Large intestine (tissue), 3 donors: ENCODE results near the gene RMND5B. TPM values are rescaled to one million over a fixed set of nuclear protein-coding genes. Genes with fewer than 3 reads are reported as not detected.

Experiments
- DNase-seq, 2 donors: peaks; one replicate each; pipeline versions ENCODE4 v3.0.0 to v3.0.0-alpha.2; 2013
- H3K27ac ChIP-seq: one replicate; pipeline ENCODE4 v1.5.1; 2013; ENCODE audit warnings: low read length
- H3K27me3 ChIP-seq: 2 replicates; pipeline ENCODE4 v1.6.1; 2013; ENCODE audit warnings: low read length; ENCODE audit not compliant: control insufficient read depth, insufficient read depth
- H3K36me3 ChIP-seq: 2 replicates; pipeline ENCODE4 v1.6.1; 2013; ENCODE audit warnings: low read length; ENCODE audit not compliant: control insufficient read depth, insufficient read depth
- H3K4me1 ChIP-seq: one replicate; pipeline ENCODE4 v1.6.1; 2013; ENCODE audit warnings: low read length; ENCODE audit not compliant: control insufficient read depth, insufficient read depth
- H3K4me3 ChIP-seq: one replicate; pipeline ENCODE4 v1.5.1; 2013; ENCODE audit warnings: low read length
- H3K9me3 ChIP-seq: one replicate; pipeline ENCODE4 v1.6.1; 2013; ENCODE audit warnings: mild to moderate bottlenecking, low read depth, low read length, moderate library complexity; ENCODE audit not compliant: control insufficient read depth
- WGBS: methylation state at CpG from one replicate; pipeline ENCODE4 v1.1.5; 2013; ENCODE audit warnings: low lambda C conversion rate; ENCODE audit not compliant: insufficient coverage; 5-methylcytosine and 5-hydroxymethylcytosine counted together
- polyA plus RNA-seq: library from polyadenylated mRNA; unstranded; fragments of 120-200 nt; gene quantifications from one replicate; pipeline ENCODE4 v1.2.1, GENCODE V29; 2013

The RMND5B gene
- polyA plus RNA-seq, 1 donor: 28.9 TPM

DNA sequence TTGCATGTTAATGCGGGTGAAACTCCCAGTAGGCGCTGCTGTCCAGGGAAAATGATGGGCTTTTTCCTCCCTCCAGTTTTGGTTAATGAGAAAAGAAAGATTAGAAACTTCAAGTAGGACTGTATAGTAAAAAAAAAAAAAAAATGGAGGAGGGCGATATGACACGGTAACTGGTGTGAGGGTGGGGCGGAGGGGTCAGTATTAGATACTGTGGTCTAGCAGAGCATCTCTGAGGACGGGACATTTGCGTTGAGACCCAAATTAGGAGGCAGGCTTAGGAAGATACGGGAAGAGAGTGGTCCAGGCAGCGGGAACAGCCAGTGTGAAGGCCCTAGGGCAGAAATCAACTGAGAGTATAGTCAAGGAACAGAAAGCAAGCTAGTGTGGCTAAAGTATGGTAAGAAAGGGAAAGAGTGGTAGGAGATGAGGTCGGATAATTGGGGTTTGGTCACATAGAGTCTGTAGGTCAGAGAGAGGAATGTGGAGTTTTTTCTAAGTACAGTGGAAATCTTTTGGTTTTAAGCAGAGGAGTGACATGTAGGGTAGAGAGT lies 707 bp downstream of the RMND5B start:
- whole genome bisulfite sequencing: 23% methylated on average over 5 of the region's 10 CpGs
- peaks cover 4% of the 10 kb centered on the region for H3K4me1 ChIP-seq
- peaks cover 12% of the 10 kb centered on the region for H3K36me3 ChIP-seq
- peak overlapping the region; percentile 54 for H3K27ac ChIP-seq
- H3K9me3 ChIP-seq: no peaks in the 10 kb centered on the region
- peak overlapping the region; percentile 78 for H3K4me3 ChIP-seq
- DNase-seq: no peak
- H3K27me3 ChIP-seq: no peaks in the 10 kb centered on the region

DNA sequence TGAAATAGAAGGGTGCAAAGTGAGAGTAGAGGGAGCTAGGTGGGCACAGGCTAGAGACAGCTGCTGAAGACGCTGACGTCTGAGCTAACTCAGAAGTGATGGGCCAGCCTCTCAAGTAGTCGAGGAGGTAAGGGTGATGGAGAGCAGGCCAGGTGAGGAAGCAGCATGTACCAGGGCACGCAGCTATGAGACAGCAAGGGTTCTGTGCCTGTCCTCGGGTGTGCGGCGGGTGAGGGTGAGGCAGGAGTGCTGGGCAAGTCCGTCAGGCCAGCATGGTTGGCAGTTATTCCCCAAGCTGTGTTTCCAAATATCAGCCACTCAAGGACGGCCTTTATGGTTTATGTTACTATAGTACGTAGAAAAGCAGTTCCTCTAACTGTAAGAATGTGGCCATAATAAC lies 6.2 kb downstream of the RMND5B start:
- H3K27me3 ChIP-seq: no peaks in the 10 kb centered on the region
- WGBS: no CpG with 5 or more reads among the region's 10 CpGs
- no peak overlapping the region for H3K27ac ChIP-seq
- H3K9me3 ChIP-seq: no peaks in the 10 kb centered on the region
- no peak for DNase-seq
- no peaks in the 10 kb centered on the region for H3K4me1 ChIP-seq
- H3K36me3 ChIP-seq: peaks cover 22% of the 10 kb centered on the region
- no peak overlapping the region for H3K4me3 ChIP-seq

GRCh38 chr5:178137991-178138390 lies 7.2 kb downstream of the RMND5B start:
- Histone ChIP-seq H3K36me3 (peaks cover 31% of the 10 kb centered on the region), H3K4me1 (no peaks in the 10 kb centered on the region), H3K27ac (no peak overlapping the region), H3K9me3 (no peaks in the 10 kb centered on the region), H3K27me3 (no peaks in the 10 kb centered on the region), H3K4me3 (no peak overlapping the region)
- no CpG with 5 or more reads among the region's 12 CpGs for WGBS
- DNase-seq: no peak

- DNase-seq: no peak
- no peak overlapping the region for H3K4me3 ChIP-seq
- no peaks in the 10 kb centered on the region for H3K27me3 ChIP-seq
- H3K36me3 ChIP-seq: peaks cover 42% of the 10 kb centered on the region
- H3K4me1 ChIP-seq: no peaks in the 10 kb centered on the region
- no CpG with 5 or more reads among the region's 4 CpGs for WGBS
- H3K9me3 ChIP-seq: no peaks in the 10 kb centered on the region
- no peak overlapping the region for H3K27ac ChIP-seq
Observed at GRCh38 chr5:178141550-178141949, 10.7 kb downstream of the RMND5B start.

GRCh38 chr5:178142642-178143041 lies 11.8 kb downstream of the RMND5B start:
- Histone ChIP-seq H3K36me3 (peaks cover 53% of the 10 kb centered on the region), H3K4me1 (no peaks in the 10 kb centered on the region), H3K9me3 (no peaks in the 10 kb centered on the region), H3K27ac (no peak overlapping the region), H3K4me3 (no peak overlapping the region), H3K27me3 (no peaks in the 10 kb centered on the region)
- WGBS: no CpG with 5 or more reads among the region's 20 CpGs
- no peak for DNase-seq

DNA sequence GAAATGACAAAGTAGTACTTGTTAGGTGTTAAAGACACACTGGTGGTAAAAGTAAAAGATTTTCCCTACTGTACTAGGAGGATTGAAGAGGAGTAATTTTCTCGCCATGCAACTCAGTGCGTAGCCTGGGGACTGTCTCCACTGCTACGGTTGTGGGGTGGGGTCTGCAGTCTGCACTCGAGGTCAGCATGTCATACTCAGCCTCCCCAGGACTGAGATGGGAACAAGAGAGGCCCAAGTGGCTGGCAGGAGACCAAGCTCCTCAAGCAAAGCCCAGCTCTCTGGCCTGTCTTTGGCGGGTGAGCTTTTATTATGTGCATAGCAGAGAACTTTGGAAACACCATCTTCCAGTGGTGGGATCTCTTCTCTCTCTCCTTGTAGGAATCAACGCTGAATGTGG lies 12.4 kb downstream of the RMND5B start:
- DNase-seq: no peak
- no CpG with 5 or more reads among the region's 6 CpGs for WGBS
- Histone ChIP-seq H3K4me3 (no peak overlapping the region), H3K36me3 (peaks cover 55% of the 10 kb centered on the region), H3K4me1 (no peaks in the 10 kb centered on the region), H3K9me3 (no peaks in the 10 kb centered on the region), H3K27ac (no peak overlapping the region), H3K27me3 (no peaks in the 10 kb centered on the region)

- Histone ChIP-seq H3K4me1 (no peaks in the 10 kb centered on the region), H3K9me3 (no peaks in the 10 kb centered on the region), H3K4me3 (no peak overlapping the region), H3K27me3 (no peaks in the 10 kb centered on the region), H3K27ac (no peak overlapping the region), H3K36me3 (peaks cover 61% of the 10 kb centered on the region)
- peak in 1 of 2 donors; percentile 23 for DNase-seq
- WGBS: no CpG with 5 or more reads among the region's 10 CpGs
Observed at GRCh38 chr5:178143901-178144300, 13.1 kb downstream of the RMND5B start.

GRCh38 chr5:178145965-178146820 lies 15.4 kb downstream of the RMND5B start:
- WGBS: no CpG with 5 or more reads among the region's 14 CpGs
- peak; percentile 44 to 62 for DNase-seq
- no peaks in the 10 kb centered on the region for H3K9me3 ChIP-seq
- no peak overlapping the region for H3K27ac ChIP-seq
- no peaks in the 10 kb centered on the region for H3K27me3 ChIP-seq
- no peaks in the 10 kb centered on the region for H3K4me1 ChIP-seq
- H3K36me3 ChIP-seq: peaks cover 77% of the 10 kb centered on the region
- no peak overlapping the region for H3K4me3 ChIP-seq

DNA sequence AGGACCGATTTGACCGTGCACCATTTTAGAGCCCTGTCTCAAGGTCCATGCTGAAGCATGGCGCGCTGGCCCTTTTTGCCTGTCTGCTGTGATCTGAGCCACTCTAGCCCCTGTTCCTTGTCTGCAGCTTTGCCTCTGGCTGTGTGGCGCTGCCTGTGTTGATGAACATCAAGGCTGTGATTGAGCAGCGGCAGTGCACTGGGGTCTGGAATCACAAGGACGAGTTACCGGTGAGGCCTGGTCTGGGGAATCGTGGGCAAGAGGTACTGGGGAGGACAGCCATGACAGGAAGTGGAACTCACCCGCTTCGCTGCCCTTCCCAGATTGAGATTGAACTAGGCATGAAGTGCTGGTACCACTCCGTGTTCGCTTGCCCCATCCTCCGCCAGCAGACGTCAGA lies 16.6 kb downstream of the RMND5B start:
- no peaks in the 10 kb centered on the region for H3K9me3 ChIP-seq
- WGBS: no CpG with 5 or more reads among the region's 15 CpGs
- DNase-seq: no peak
- H3K27ac ChIP-seq: no peak overlapping the region
- H3K4me1 ChIP-seq: no peaks in the 10 kb centered on the region
- peaks cover 81% of the 10 kb centered on the region for H3K36me3 ChIP-seq
- H3K4me3 ChIP-seq: no peak overlapping the region
- no peaks in the 10 kb centered on the region for H3K27me3 ChIP-seq

DNA sequence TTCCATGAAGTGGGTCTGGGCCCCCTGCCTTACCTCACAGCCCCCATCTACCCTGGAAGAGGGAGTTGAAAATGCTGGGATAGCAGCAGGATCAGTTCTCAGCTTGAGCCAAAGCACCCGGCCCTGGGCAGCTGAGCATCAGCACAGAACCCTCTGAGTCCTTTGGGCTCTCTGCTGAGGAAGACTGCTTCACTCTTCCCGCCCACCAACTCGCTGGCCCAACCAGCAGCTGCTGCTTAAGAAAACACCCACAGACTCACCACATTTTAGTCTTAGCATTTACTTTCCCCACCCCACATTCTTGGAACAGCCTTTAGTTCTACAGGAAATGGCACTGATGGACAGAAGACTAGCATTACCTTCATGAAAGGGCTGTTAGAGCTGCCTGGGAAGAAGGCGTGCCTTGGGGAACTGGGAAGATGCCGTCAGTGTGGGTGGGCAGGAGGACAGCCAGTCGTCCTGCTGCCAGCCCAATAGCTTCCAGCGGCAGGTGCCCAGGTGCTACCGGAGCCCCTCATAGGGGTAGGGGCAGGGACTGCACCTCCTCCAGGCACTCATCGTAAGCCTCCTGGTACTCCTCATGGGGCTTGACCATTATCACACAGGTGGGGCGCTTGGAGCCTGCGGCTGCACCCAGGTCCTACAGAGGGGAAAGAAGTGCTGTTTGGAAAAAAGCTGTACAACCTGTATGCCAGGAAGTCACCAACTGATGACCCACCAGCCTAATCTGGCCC lies 18.6 kb downstream of the RMND5B start:
- no peaks in the 10 kb centered on the region for H3K9me3 ChIP-seq
- peaks cover 62% of the 10 kb centered on the region for H3K36me3 ChIP-seq
- H3K27me3 ChIP-seq: no peaks in the 10 kb centered on the region
- no peak for DNase-seq
- no peak overlapping the region for H3K27ac ChIP-seq
- H3K4me3 ChIP-seq: no peak overlapping the region
- H3K4me1 ChIP-seq: peaks cover 6% of the 10 kb centered on the region
- 80% methylated on average over 1 of the region's 11 CpGs for WGBS
